Endodermal cell (in vitro differentiated cells): Measurements from ENCODE around the gene BCLAF1. TPM values are rescaled to one million over a fixed set of nuclear protein-coding genes. Genes with fewer than 3 reads are reported as not detected.

ENCODE experiments used
- DNase-seq: peaks from one replicate; pipeline ENCODE4 v3.0.0-alpha.2; 2017
- H3K27ac ChIP-seq: 2 replicates; pipeline ENCODE4 v1.5.1; 2013; ENCODE audit warnings: mild to moderate bottlenecking, low read depth, low read length, moderate library complexity
- H3K27me3 ChIP-seq: 2 replicates; pipeline ENCODE4 v1.6.1; 2013; ENCODE audit warnings: mild to moderate bottlenecking, low read length, moderate library complexity; ENCODE audit not compliant: insufficient read depth, control insufficient read depth, poor library complexity, severe bottlenecking
- H3K36me3 ChIP-seq: 2 replicates; pipeline ENCODE4 v1.7.0; 2013; ENCODE audit warnings: mild to moderate bottlenecking, low read length, moderate library complexity; ENCODE audit not compliant: control insufficient read depth, insufficient read depth
- H3K4me1 ChIP-seq: one replicate; pipeline ENCODE4 v1.7.0; 2013; ENCODE audit warnings: low read length; ENCODE audit not compliant: control insufficient read depth, insufficient read depth
- H3K4me3 ChIP-seq: 2 replicates; pipeline ENCODE4 v1.5.1; 2013; ENCODE audit warnings: mild to moderate bottlenecking, low read length, moderate library complexity
- H3K9ac ChIP-seq: 2 replicates; pipeline ENCODE4 v1.6.1; 2013; ENCODE audit warnings: mild to moderate bottlenecking, low read length, moderate library complexity; ENCODE audit not compliant: poor library complexity, severe bottlenecking; ENCODE audit errors: extremely low read depth
- H3K9me3 ChIP-seq: 2 replicates; pipeline ENCODE4 v1.6.1; 2013; ENCODE audit warnings: mild to moderate bottlenecking, low read length, moderate library complexity; ENCODE audit not compliant: control insufficient read depth
- H3K27ac Mint-ChIP-seq: 2 replicates; pipeline ENCODE4 v1.8.0; 2020; ENCODE audit warnings: mixed read lengths
- H3K27me3 Mint-ChIP-seq: 2 replicates; pipeline ENCODE4 v1.8.0; 2021; ENCODE audit warnings: mild to moderate bottlenecking, mixed read lengths; ENCODE audit not compliant: insufficient read depth
- H3K36me3 Mint-ChIP-seq: 2 replicates; pipeline ENCODE4 v1.8.0; 2020; ENCODE audit warnings: low read depth, mixed read lengths
- H3K4me1 Mint-ChIP-seq: 2 replicates; pipeline ENCODE4 v1.8.0; 2020; ENCODE audit warnings: mixed read lengths
- H3K4me3 Mint-ChIP-seq: 2 replicates; pipeline ENCODE4 v1.8.0; 2020; ENCODE audit warnings: mild to moderate bottlenecking, moderate library complexity, mixed read lengths
- H3K9me3 Mint-ChIP-seq: 2 replicates; pipeline ENCODE4 v1.8.0; 2020; ENCODE audit warnings: mild to moderate bottlenecking, mixed read lengths
- CTCF ChIP-seq: fragments of 200-600 bp; sonication (generic); conservative IDR thresholded peaks from 2 replicates; pipeline ENCODE4 v1.5.0; 2021; ENCODE audit warnings: antibody characterized with exemption, mild to moderate bottlenecking
- WGBS, 2 experiments: methylation state at CpG; one replicate each; pipeline versions ENCODE4 v1.1.5 to v1.1.7; 2013; ENCODE audit warnings: missing lambda C conversion rate in 2 of 2, mixed read lengths in 1 of 2; ENCODE audit not compliant: insufficient coverage in 1 of 2, insufficient read length in 1 of 2; 5-methylcytosine and 5-hydroxymethylcytosine counted together
- total RNA-seq, 2 donors: library from RNA; stranded (reverse); fragmentation: NEBNext Ultra II Directional in 1 of 2; extraction: Animal tissue kit (Norgen Biotek cat#: 25700) in 1 of 2; gene quantifications; 2 replicates in 1 of 2; 3 replicates in 1 of 2; pipeline ENCODE4 v1.2.1, GENCODE V29; 2021

BCLAF1 gene
- total RNA-seq, 2 donors from 2014 or later, result 130 to 194 TPM

DNA sequence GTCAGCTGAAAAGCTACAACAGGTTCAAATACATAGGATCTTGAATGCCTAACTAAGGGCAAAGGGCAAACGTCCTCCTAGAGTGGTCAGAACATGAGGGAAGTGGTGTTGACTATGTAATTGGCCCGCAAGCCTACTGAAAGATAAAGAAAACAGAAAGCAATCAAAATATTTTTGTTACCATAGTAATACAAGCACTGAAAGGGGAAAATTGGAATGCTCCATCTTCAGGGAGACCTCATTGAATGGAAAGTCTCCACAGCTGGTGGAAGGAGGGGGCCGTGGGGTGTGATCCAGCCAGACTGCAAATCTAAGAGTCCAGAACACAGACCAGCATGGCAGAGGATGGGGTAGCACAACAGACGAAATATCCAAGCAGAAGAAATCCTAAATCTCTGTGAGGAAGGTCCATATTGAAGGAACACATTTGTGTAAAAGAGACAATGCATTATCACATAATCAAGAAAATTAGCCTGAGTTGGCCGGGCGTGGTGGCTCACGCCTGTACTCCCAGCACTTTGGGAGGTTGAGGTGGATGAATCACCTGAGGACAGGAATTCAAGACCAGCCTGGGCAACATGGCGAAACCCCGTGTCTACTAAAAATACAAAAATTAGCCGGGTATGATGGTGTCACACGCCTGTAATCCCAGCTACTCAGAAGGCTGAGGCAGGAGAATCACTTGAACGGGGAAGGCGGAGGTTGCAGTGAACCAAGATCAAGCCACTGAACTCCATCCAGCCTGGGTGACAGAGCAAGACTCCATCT, 79.1 kb downstream of the BCLAF1 start:
- no peak for TF ChIP-seq CTCF
- H3K4me3 Mint-ChIP-seq, result no peak overlapping the region
- 91 to 95% methylated on average over 9 to 13 of the region's 13 CpGs for WGBS, 2 experiments
- no peak overlapping the region for H3K27ac Mint-ChIP-seq
- Histone ChIP-seq H3K4me1 (peaks cover 3% of the 10 kb centered on the region), H3K27me3 (no peaks in the 10 kb centered on the region), H3K9ac (no peak overlapping the region), H3K27ac (no peak overlapping the region), H3K9me3 (no peaks in the 10 kb centered on the region), H3K36me3 (no peaks in the 10 kb centered on the region), H3K4me3 (no peak overlapping the region)
- H3K4me1 Mint-ChIP-seq, result no peaks in the 10 kb centered on the region
- H3K36me3 Mint-ChIP-seq, result no peaks in the 10 kb centered on the region
- no peaks in the 10 kb centered on the region for H3K27me3 Mint-ChIP-seq
- H3K9me3 Mint-ChIP-seq, result no peaks in the 10 kb centered on the region
- DNase-seq, result no peak

DNA sequence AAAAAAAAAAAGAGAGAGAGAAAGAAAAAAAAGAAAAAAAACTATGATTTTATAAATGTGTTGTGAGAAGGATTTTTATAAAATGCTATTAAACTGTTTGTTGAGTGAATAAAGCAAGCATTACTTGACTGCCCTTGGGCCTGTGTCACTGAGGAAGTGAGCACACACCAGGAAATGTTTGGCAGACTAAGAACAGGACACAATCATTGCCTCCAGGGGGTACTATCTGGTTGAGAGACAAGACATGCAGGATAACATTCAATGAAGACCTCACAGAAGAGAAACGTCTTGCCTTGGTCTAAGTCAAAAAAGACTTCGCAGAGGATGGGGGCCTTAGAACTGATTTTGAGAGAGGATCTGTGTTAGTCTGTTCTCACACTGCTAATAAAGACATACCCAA, 80.2 kb downstream of the BCLAF1 start:
- H3K9me3 Mint-ChIP-seq, result no peaks in the 10 kb centered on the region
- 89 to 95% methylated on average over 2 of the region's 2 CpGs for WGBS, 2 experiments

DNA sequence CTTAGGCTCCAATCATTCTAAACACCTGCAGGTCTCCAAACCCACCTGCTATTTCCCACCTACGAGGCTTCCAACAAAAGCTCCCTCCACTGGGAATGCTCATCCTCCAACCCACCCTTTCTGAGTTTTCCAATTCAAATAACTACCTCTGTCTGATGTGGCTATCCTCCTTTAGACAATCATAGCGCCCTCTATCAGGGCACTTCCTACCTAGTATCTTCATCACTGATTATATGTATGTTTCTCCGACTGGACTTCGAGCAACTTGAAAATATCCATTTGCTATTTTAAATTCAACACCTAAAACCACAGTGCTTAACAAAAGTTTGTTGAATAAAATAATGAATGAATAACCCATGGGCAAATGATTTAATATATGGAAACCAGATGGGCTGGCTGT, 80.9 kb downstream of the BCLAF1 start:
- H3K27ac Mint-ChIP-seq, result no peak overlapping the region
- DNase-seq, result no peak
- H3K9me3 Mint-ChIP-seq, result no peaks in the 10 kb centered on the region
- Histone ChIP-seq H3K36me3 (no peaks in the 10 kb centered on the region), H3K9ac (no peak overlapping the region), H3K27ac (no peak overlapping the region), H3K9me3 (no peaks in the 10 kb centered on the region), H3K27me3 (no peaks in the 10 kb centered on the region), H3K4me1 (peaks cover 7% of the 10 kb centered on the region), H3K4me3 (no peak overlapping the region)
- no peaks in the 10 kb centered on the region for H3K27me3 Mint-ChIP-seq
- H3K36me3 Mint-ChIP-seq, result no peaks in the 10 kb centered on the region
- no peaks in the 10 kb centered on the region for H3K4me1 Mint-ChIP-seq
- WGBS, 2 experiments, result 93 to 94% methylated on average over 2 to 4 of the region's 4 CpGs
- TF ChIP-seq CTCF, result peak; percentile 52
- no peak overlapping the region for H3K4me3 Mint-ChIP-seq

More for the DNA sequence above, 80.2 kb downstream of the BCLAF1 start:
- H3K27ac Mint-ChIP-seq, result no peak overlapping the region
- no peak overlapping the region for H3K4me3 ChIP-seq
- no peak for DNase-seq
- no peaks in the 10 kb centered on the region for H3K4me1 Mint-ChIP-seq
- no peaks in the 10 kb centered on the region for H3K27me3 Mint-ChIP-seq
- H3K9ac ChIP-seq, result no peak overlapping the region
- no peaks in the 10 kb centered on the region for H3K36me3 Mint-ChIP-seq
- H3K4me1 ChIP-seq, result peaks cover 7% of the 10 kb centered on the region
- H3K27ac ChIP-seq, result no peak overlapping the region
- TF ChIP-seq CTCF, result no peak
- H3K9me3 ChIP-seq, result no peaks in the 10 kb centered on the region
- no peak overlapping the region for H3K4me3 Mint-ChIP-seq
- H3K36me3 ChIP-seq, result no peaks in the 10 kb centered on the region
- H3K27me3 ChIP-seq, result no peaks in the 10 kb centered on the region

Other genes starting within 250 kb of the BCLAF1 start
- 1 to 10 TPM; 4.0 to 6.3 TPM for gene MTFR2, start 39.5 kb downstream of the BCLAF1 start, total RNA-seq